Stomach (tissue), 9 donors: ENCODE results near the gene GBA3. TPM values are rescaled to one million over a fixed set of nuclear protein-coding genes. Genes with fewer than 3 reads are reported as not detected.

Experiments used
- DNase-seq, 2 donors: peaks; one replicate each; pipeline versions ENCODE4 v3.0.0 to v3.0.0-alpha.2; 2013 to 2019
- H3K27ac ChIP-seq, 5 donors: fragments of 200-600 bp in 4 of 5; sonication (generic) in 4 of 5; one replicate each; pipeline ENCODE4 v1.5.1; 2013 to 2019; ENCODE audit warnings: mild to moderate bottlenecking in 1 of 5, moderate library complexity in 1 of 5
- H3K27me3 ChIP-seq, 3 donors: fragments of 200-600 bp; sonication (generic); one replicate each; pipeline ENCODE4 v1.5.1; 2017 to 2019; ENCODE audit warnings: mixed run types in 1 of 3
- H3K36me3 ChIP-seq, 4 donors: fragments of 200-600 bp; sonication (generic); 1 replicate in 3 of 4; 2 replicates in 1 of 4; pipeline ENCODE4 v1.5.1; 2016 to 2019
- H3K4me1 ChIP-seq, 4 donors: fragments of 200-600 bp; sonication (generic); one replicate each; pipeline ENCODE4 v1.5.1; 2016 to 2019
- H3K4me3 ChIP-seq, 4 donors: fragments of 200-600 bp; sonication (generic) in 3 of 4; one replicate each; pipeline ENCODE4 v1.5.1; 2016 to 2019; ENCODE audit warnings: mild to moderate bottlenecking in 1 of 4
- H3K9me3 ChIP-seq, 4 donors: fragments of 200-600 bp; sonication (generic); one replicate each; pipeline ENCODE4 v1.5.1; 2016 to 2019
- CTCF ChIP-seq, 7 experiments: fragments of 450-650 bp in 4 of 7; fragments of 200-600 bp in 3 of 7; sonication (generic) in 3 of 7; IDR thresholded peaks; one replicate each; pipeline ENCODE4 v1.5.1; 2016 to 2019; ENCODE audit warnings: antibody characterized with exemption in 7 of 7, control low read depth in 2 of 7, mild to moderate bottlenecking in 1 of 7
- EP300 ChIP-seq: sonication (generic); formaldehyde crosslinking; IDR thresholded peaks from one replicate; pipeline ENCODE4 v1.6.1; 2017; ENCODE audit warnings: antibody characterized with exemption
- POLR2A ChIP-seq, 4 donors: fragments of 450-650 bp; IDR thresholded peaks; one replicate each; pipeline ENCODE4 v1.6.1; 2016; ENCODE audit warnings: antibody characterized with exemption in 4 of 4, control low read depth in 2 of 4, mild to moderate bottlenecking in 1 of 4, moderate library complexity in 1 of 4
- POLR2AphosphoS5 ChIP-seq, 3 donors: sonication (generic); formaldehyde crosslinking; IDR thresholded peaks; one replicate each; pipeline ENCODE4 v1.6.1; 2016; ENCODE audit warnings: antibody characterized with exemption in 3 of 3
- WGBS, 5 donors: extraction: QIAGEN DNeasy Blood & Tissue Kit in 3 of 5; methylation state at CpG; one replicate each; pipeline versions ENCODE4 v1.1.5 to v1.1.7; 2013 to 2018; 5-methylcytosine and 5-hydroxymethylcytosine counted together
- intact Hi-C: fragments of 100-400 bp; cut with DNase I; formaldehyde crosslinking; loops from one replicate; pipeline ENCODE4 v1.15.1; 2023; ENCODE audit warnings: low total_unique reads
- polyA plus RNA-seq, 3 donors: library from polyadenylated mRNA; stranded (reverse); fragments of 200-250 nt; gene quantifications; one replicate each; pipeline ENCODE4 v1.2.3, GENCODE V29; 2013
- total RNA-seq, 5 donors: library from RNA; depleted of rRNA; stranded (reverse); fragments of >200 nt; gene quantifications; one replicate each; pipeline versions ENCODE4 v1.1.0 to v1.2.3, GENCODE V29; 2014 to 2016
- donor health status: healthy with polysubstance abuse.
- donor health status: Bipolar disorder and iron deficiency.
- donor health status: healthy.

GBA3 gene
- total and polyA plus RNA-seq, 8 donors: 0.10 to 13.0 (median 2.8) TPM; not detected in 5

GRCh38 chr4:22850055-22850454 is 157.3 kb downstream of the GBA3 start:
- H3K4me3 ChIP-seq: no peak overlapping the region
- H3K9me3 ChIP-seq: no peaks in the 10 kb centered on the region
- intact Hi-C loops: no loop called here
- H3K36me3 ChIP-seq: no peaks in the 10 kb centered on the region
- no peaks in the 10 kb centered on the region for H3K4me1 ChIP-seq
- TF ChIP-seq CTCF (IDR thresholded peaks at IDR 0.05): no peak
- TF ChIP-seq POLR2A (IDR thresholded peaks at IDR 0.05): no peak
- TF ChIP-seq EP300: no peak
- no peak for TF ChIP-seq POLR2AphosphoS5 (IDR thresholded peaks at IDR 0.05)
- H3K27ac ChIP-seq: peak overlapping the region in 1 of 5 donors; percentile 44
- no peak for DNase-seq
- no peaks in the 10 kb centered on the region for H3K27me3 ChIP-seq

GRCh38 chr4:22850630-22851029 is 157.9 kb downstream of the GBA3 start:
- Histone ChIP-seq H3K9me3 (no peaks in the 10 kb centered on the region), H3K36me3 (no peaks in the 10 kb centered on the region), H3K4me3 (no peak overlapping the region), H3K27ac (peak overlapping the region in 1 of 5 donors; percentile 44), H3K27me3 (no peaks in the 10 kb centered on the region), H3K4me1 (no peaks in the 10 kb centered on the region)
- intact Hi-C loops: no loop called here
- no peak for DNase-seq
- 27 to 46% (median 32%) methylated on average over 2 of the region's 2 CpGs for WGBS, 5 donors
- no peak for TF ChIP-seq POLR2A (IDR thresholded peaks at IDR 0.05)
- no peak for TF ChIP-seq EP300

DNA sequence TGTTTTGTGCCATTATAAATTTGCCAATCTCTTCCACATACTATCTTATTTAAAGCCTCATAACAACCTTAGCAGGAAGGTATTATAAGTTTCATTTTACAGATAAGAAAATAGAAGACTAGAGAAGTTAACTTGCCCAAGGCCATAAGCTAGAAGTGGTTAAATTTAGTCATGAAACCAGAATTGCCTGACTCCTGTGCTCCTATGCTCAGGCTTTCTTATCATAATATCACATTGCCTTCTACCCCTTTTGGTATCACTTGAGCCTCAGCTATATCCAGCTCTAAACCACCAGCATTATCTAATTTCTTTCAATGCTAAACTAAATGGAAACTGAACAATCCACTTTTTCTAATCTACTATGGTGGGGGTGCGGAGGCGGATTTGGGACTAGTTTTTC is 164.7 kb downstream of the GBA3 start:
- Histone ChIP-seq H3K4me3 (no peak overlapping the region), H3K4me1 (no peaks in the 10 kb centered on the region), H3K27ac (no peak overlapping the region), H3K36me3 (no peaks in the 10 kb centered on the region), H3K9me3 (no peaks in the 10 kb centered on the region), H3K27me3 (no peaks in the 10 kb centered on the region)
- no peak for TF ChIP-seq CTCF (IDR thresholded peaks at IDR 0.05)
- TF ChIP-seq EP300: no peak
- no peak for TF ChIP-seq POLR2A (IDR thresholded peaks at IDR 0.05)
- TF ChIP-seq POLR2AphosphoS5 (IDR thresholded peaks at IDR 0.05): no peak
- no peak for DNase-seq
- 83 to 98% (median 96%) methylated on average over 2 of the region's 2 CpGs for WGBS, 5 donors
- intact Hi-C loops: no loop called here

- no peaks in the 10 kb centered on the region for H3K9me3 ChIP-seq
- no peak overlapping the region for H3K4me3 ChIP-seq
- intact Hi-C loops: no loop called here
- 42 to 71% (median 61%) methylated on average over 2 of the region's 2 CpGs for WGBS, 5 donors
- TF ChIP-seq POLR2A (IDR thresholded peaks at IDR 0.05) (no peak), CTCF (IDR thresholded peaks at IDR 0.05) (no peak), EP300 (no peak), POLR2AphosphoS5 (IDR thresholded peaks at IDR 0.05) (no peak)
- no peaks in the 10 kb centered on the region for H3K36me3 ChIP-seq
- no peaks in the 10 kb centered on the region for H3K27me3 ChIP-seq
- no peak overlapping the region for H3K27ac ChIP-seq
- no peaks in the 10 kb centered on the region for H3K4me1 ChIP-seq
- DNase-seq: no peak
These were observed 166.6 kb downstream of the GBA3 start for GRCh38 chr4:22859318-22859717.

Other genes with a start within 250 kb of the GBA3 start
- gene ADGRA3, start 176.9 kb upstream of the GBA3 start, total RNA-seq: 10 to 100 TPM; 20.4 to 87.5 (median 46.9) TPM
- gene ADGRA3, start 176.9 kb upstream of the GBA3 start, polyA plus RNA-seq: 1 to 10 TPM; 4.7 to 7.9 (median 6.9) TPM